ENCODE results near the gene DDX11. TPM values are rescaled to one million over a fixed set of nuclear protein-coding genes. Genes with fewer than 3 reads are reported as not detected.
"Not testable (repeated sequence)": the region's sequence is repeated elsewhere in the genome, so short reads cannot be mapped to it uniquely, and the experiment has no call there.

Gene DDX11
- total and polyA plus RNA-seq, 2 donors (not counting 1 experiment from before 2014, with no cell fraction given), result 4.4 to 13.2 TPM

DNA sequence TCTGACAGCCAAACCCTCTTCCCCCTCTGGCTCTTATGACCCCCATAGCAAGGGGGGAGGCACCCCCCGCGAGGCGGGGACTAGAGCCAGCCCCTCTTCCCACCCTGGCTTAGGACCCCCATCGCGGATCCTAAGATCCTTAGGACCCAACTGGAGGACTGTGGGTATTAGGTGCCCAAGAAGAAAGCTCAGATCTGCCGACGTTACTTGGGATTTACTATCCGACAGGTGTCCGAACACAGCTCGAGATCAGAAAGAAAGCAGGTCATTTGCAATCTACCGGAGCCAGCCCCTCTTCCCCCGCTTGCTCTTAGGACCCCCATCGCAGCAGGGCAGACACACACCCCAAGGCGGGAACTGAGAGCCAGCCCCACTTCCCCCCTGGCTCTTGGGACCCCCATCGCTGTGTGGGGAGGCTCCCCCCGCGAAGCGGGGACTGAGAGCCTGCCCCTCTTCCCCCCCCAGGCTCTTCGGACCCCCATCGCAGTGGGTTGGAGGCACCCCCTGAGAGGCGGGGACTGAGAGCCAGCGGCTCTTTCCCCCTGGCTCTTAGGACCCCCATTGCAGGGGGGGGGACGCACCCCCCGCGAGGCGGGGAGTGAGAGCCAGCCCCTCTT lies 46.8 kb downstream of the DDX11 start:
- Histone ChIP-seq H4K20me1 (ENCODE audit: control insufficient read depth, extremely low read depth, insufficient read depth, low read length) (no peaks in the 10 kb centered on the region), H3K4me1 (ENCODE audit: control insufficient read depth, extremely low read depth, insufficient read depth, low read length) (no peaks in the 10 kb centered on the region), H3K9ac (ENCODE audit: insufficient read depth, low read length) (no peak overlapping the region)

GRCh38 chr12:31121022-31121728 lies 47.5 kb downstream of the DDX11 start:
- not testable (repeated sequence) for DNase-seq (ENCODE audit: low read depth in 2 of 2); H3K4me1 ChIP-seq (ENCODE audit: control insufficient read depth, extremely low read depth, insufficient read depth, low read length); H2AFZ ChIP-seq (ENCODE audit: low read length); H3K9ac ChIP-seq (ENCODE audit: insufficient read depth, low read length); H4K20me1 ChIP-seq (ENCODE audit: control insufficient read depth, extremely low read depth, insufficient read depth, low read length); H3K79me2 ChIP-seq (ENCODE audit: control insufficient read depth, insufficient read depth, low read length); H3K36me3 ChIP-seq (ENCODE audit: control insufficient read depth, insufficient read depth, low read length); H3K4me3 ChIP-seq (replicated peaks in 1 of 4; ENCODE audit: control extremely low read depth in 1 of 4, insufficient read depth in 1 of 4, low read depth in 3 of 4, low read length in 4 of 4); H3K4me2 ChIP-seq (ENCODE audit: extremely low read depth, insufficient read depth, low read length); H3K9me3 ChIP-seq (ENCODE audit: control insufficient read depth, insufficient read depth, low read depth, low read length); H3K27ac ChIP-seq (ENCODE audit: insufficient read depth, low read length)
- H3K27me3 ChIP-seq (ENCODE audit: control insufficient read depth, insufficient read depth, low read length), result peaks cover 11% of the 10 kb centered on the region

More for the DNA sequence above, 46.8 kb downstream of the DDX11 start:
- TF ChIP-seq EZH2 (IDR thresholded peaks at IDR 0.05; ENCODE audit: low read length, missing control alignments), result no peak
- TF ChIP-seq, protein P1, sequence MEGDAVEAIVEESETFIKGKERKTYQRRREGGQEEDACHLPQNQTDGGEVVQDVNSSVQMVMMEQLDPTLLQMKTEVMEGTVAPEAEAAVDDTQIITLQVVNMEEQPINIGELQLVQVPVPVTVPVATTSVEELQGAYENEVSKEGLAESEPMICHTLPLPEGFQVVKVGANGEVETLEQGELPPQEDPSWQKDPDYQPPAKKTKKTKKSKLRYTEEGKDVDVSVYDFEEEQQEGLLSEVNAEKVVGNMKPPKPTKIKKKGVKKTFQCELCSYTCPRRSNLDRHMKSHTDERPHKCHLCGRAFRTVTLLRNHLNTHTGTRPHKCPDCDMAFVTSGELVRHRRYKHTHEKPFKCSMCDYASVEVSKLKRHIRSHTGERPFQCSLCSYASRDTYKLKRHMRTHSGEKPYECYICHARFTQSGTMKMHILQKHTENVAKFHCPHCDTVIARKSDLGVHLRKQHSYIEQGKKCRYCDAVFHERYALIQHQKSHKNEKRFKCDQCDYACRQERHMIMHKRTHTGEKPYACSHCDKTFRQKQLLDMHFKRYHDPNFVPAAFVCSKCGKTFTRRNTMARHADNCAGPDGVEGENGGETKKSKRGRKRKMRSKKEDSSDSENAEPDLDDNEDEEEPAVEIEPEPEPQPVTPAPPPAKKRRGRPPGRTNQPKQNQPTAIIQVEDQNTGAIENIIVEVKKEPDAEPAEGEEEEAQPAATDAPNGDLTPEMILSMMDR (conservative IDR thresholded peaks at IDR 0.05 in 1 of 2, IDR thresholded peaks at IDR 0.05 in 1 of 2; ENCODE audit: low read depth in 1 of 2, low read length in 2 of 2), result no peak
- Histone ChIP-seq H3K27me3 (ENCODE audit: control insufficient read depth, insufficient read depth, low read length) (peaks cover 11% of the 10 kb centered on the region), H3K27ac (ENCODE audit: insufficient read depth, low read length) (no peak overlapping the region), H3K9me3 (ENCODE audit: control insufficient read depth, insufficient read depth, low read depth, low read length) (no peaks in the 10 kb centered on the region), H3K79me2 (ENCODE audit: control insufficient read depth, insufficient read depth, low read length) (no peaks in the 10 kb centered on the region), H3K36me3 (ENCODE audit: control insufficient read depth, insufficient read depth, low read length) (no peaks in the 10 kb centered on the region), H2AFZ (ENCODE audit: low read length) (no peak overlapping the region), H3K4me2 (ENCODE audit: extremely low read depth, insufficient read depth, low read length) (no peak overlapping the region), H3K4me3 (replicated peaks in 1 of 4; ENCODE audit: control extremely low read depth in 1 of 4, insufficient read depth in 1 of 4, low read depth in 3 of 4, low read length in 4 of 4) (no peak overlapping the region)
- no peak for DNase-seq (ENCODE audit: low read depth in 2 of 2)

DNA sequence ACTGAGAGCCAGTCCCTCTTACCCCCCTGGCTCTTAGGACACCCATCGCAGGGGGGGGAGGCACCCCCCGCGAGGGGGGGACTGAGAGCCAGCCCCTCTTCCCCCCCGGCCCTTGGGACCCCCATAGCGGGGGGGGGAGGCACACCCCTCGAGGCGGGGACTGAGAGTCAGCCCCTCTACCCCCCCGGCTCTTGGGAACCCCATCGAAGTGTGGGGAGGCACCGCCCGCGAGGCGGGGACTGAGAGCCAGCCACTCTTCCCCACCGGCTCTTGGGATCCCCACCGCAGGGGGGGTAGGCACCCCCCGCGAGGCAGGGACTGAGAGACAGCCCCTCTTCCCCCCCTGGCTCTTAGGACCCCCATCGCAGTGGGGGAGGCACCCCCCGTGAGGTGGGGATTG lies 48.8 kb downstream of the DDX11 start:
- H3K9ac ChIP-seq (ENCODE audit: insufficient read depth, low read length), result no peak overlapping the region
- no peak overlapping the region for H3K4me3 ChIP-seq (replicated peaks in 1 of 4; ENCODE audit: control extremely low read depth in 1 of 4, insufficient read depth in 1 of 4, low read depth in 3 of 4, low read length in 4 of 4)
- DNase-seq (ENCODE audit: low read depth in 2 of 2), result no peak
- H3K4me1 ChIP-seq (ENCODE audit: control insufficient read depth, extremely low read depth, insufficient read depth, low read length), result no peaks in the 10 kb centered on the region
- H2AFZ ChIP-seq (ENCODE audit: low read length), result no peak overlapping the region
- H4K20me1 ChIP-seq (ENCODE audit: control insufficient read depth, extremely low read depth, insufficient read depth, low read length), result no peaks in the 10 kb centered on the region
- no peaks in the 10 kb centered on the region for H3K79me2 ChIP-seq (ENCODE audit: control insufficient read depth, insufficient read depth, low read length)
- no peak overlapping the region for H3K4me2 ChIP-seq (ENCODE audit: extremely low read depth, insufficient read depth, low read length)
- TF ChIP-seq, protein P1 (conservative IDR thresholded peaks at IDR 0.05 in 1 of 2, IDR thresholded peaks at IDR 0.05 in 1 of 2; ENCODE audit: low read depth in 1 of 2, low read length in 2 of 2), result no peak
- no peak for TF ChIP-seq EZH2 (IDR thresholded peaks at IDR 0.05; ENCODE audit: low read length, missing control alignments)
- H3K36me3 ChIP-seq (ENCODE audit: control insufficient read depth, insufficient read depth, low read length), result no peaks in the 10 kb centered on the region
- H3K27me3 ChIP-seq (ENCODE audit: control insufficient read depth, insufficient read depth, low read length), result peaks cover 11% of the 10 kb centered on the region
- H3K9me3 ChIP-seq (ENCODE audit: control insufficient read depth, insufficient read depth, low read depth, low read length), result no peaks in the 10 kb centered on the region
- H3K27ac ChIP-seq (ENCODE audit: insufficient read depth, low read length), result no peak overlapping the region

GRCh38 chr12:31124158-31124557 lies 50.5 kb downstream of the DDX11 start:
- not testable (repeated sequence) for H3K27ac ChIP-seq (ENCODE audit: insufficient read depth, low read length); H2AFZ ChIP-seq (ENCODE audit: low read length); H3K9ac ChIP-seq (ENCODE audit: insufficient read depth, low read length); H3K4me3 ChIP-seq (replicated peaks in 1 of 4; ENCODE audit: control extremely low read depth in 1 of 4, insufficient read depth in 1 of 4, low read depth in 3 of 4, low read length in 4 of 4); H3K4me2 ChIP-seq (ENCODE audit: extremely low read depth, insufficient read depth, low read length); DNase-seq (ENCODE audit: low read depth in 2 of 2); H3K9me3 ChIP-seq (ENCODE audit: control insufficient read depth, insufficient read depth, low read depth, low read length); H3K36me3 ChIP-seq (ENCODE audit: control insufficient read depth, insufficient read depth, low read length); H3K4me1 ChIP-seq (ENCODE audit: control insufficient read depth, extremely low read depth, insufficient read depth, low read length); H3K27me3 ChIP-seq (ENCODE audit: control insufficient read depth, insufficient read depth, low read length); H4K20me1 ChIP-seq (ENCODE audit: control insufficient read depth, extremely low read depth, insufficient read depth, low read length); H3K79me2 ChIP-seq (ENCODE audit: control insufficient read depth, insufficient read depth, low read length)

- H3K4me1 ChIP-seq (ENCODE audit: control insufficient read depth, extremely low read depth, insufficient read depth, low read length); H3K79me2 ChIP-seq (ENCODE audit: control insufficient read depth, insufficient read depth, low read length); H3K27ac ChIP-seq (ENCODE audit: insufficient read depth, low read length); H3K27me3 ChIP-seq (ENCODE audit: control insufficient read depth, insufficient read depth, low read length); H3K4me2 ChIP-seq (ENCODE audit: extremely low read depth, insufficient read depth, low read length); H4K20me1 ChIP-seq (ENCODE audit: control insufficient read depth, extremely low read depth, insufficient read depth, low read length); H3K36me3 ChIP-seq (ENCODE audit: control insufficient read depth, insufficient read depth, low read length); H3K4me3 ChIP-seq (replicated peaks in 1 of 4; ENCODE audit: control extremely low read depth in 1 of 4, insufficient read depth in 1 of 4, low read depth in 3 of 4, low read length in 4 of 4); H2AFZ ChIP-seq (ENCODE audit: low read length); H3K9ac ChIP-seq (ENCODE audit: insufficient read depth, low read length); DNase-seq (ENCODE audit: low read depth in 2 of 2); H3K9me3 ChIP-seq (ENCODE audit: control insufficient read depth, insufficient read depth, low read depth, low read length): not testable (repeated sequence)
These were observed 51.5 kb downstream of the DDX11 start for GRCh38 chr12:31125171-31125570.

Data from fibroblast of lung (primary cell).